GM12801 (cell line): ENCODE measurements around the gene IQCE.

ENCODE experiments used
- CTCF ChIP-seq: IDR thresholded peaks from one replicate; pipeline ENCODE4 v1.5.1; 2011; ENCODE audit warnings: control low read depth; ENCODE audit not compliant: insufficient read length; ENCODE audit errors: extremely low read depth

IQCE gene

GRCh38 chr7:2595258-2595860 lies 36.6 kb downstream of the IQCE start:
- TF ChIP-seq CTCF, result no peak

- no peak for TF ChIP-seq CTCF
Observed at GRCh38 chr7:2596464-2597272, 37.9 kb downstream of the IQCE start.

GRCh38 chr7:2597273-2597640 lies 38.5 kb downstream of the IQCE start:
- no peak for TF ChIP-seq CTCF

GRCh38 chr7:2598154-2598823 lies 39.5 kb downstream of the IQCE start:
- no peak for TF ChIP-seq CTCF

GRCh38 chr7:2601065-2601464 lies 42.3 kb downstream of the IQCE start:
- TF ChIP-seq CTCF, result no peak

GRCh38 chr7:2601907-2602306 lies 43.1 kb downstream of the IQCE start:
- TF ChIP-seq CTCF, result no peak

GRCh38 chr7:2602406-2603043 lies 43.7 kb downstream of the IQCE start:
- no peak for TF ChIP-seq CTCF
